GM19397 (cell line): ENCODE results near the gene RAD51B.
"Not testable (repeated sequence)": the region's sequence is repeated elsewhere in the genome, so short reads cannot be mapped to it uniquely, and the experiment has no call there.

Source experiments
- ATAC-seq: cut with Tn5 transposase; IDR thresholded peaks from one replicate; pipeline ENCODE4 v1.9.1; 2021; ENCODE audit warnings: mild to moderate bottlenecking, moderate library complexity; ENCODE audit not compliant: unreplicated experiment

Gene RAD51B

DNA sequence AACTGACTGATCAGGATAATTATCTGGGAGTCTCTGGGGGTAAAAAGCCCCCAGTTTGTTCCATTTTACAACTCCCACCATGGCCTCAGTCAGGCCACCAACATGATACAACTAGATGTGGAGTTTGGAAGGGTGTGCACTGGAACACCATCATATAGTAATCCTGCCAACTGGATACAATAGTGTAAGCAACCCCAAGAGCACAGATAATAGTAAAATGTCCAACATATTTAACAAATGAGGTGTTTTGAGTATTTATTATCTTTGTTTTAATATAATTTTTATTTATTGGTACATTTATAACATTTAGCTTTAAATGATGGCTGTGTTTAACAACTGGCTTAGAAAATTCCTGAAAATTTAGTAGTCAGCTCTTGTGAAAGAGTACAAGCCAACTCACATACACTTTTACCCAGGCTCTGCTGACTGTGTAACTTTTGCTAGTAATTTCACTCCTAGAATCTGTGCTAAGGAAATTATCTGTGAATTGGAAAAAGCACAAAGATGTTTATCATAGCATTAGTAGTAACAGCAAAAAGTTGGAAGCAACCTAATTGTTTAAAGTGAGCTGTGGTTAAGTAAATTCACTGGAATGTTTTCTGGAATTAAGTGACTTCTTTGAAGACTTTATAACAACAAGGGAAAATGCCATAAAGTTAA, 196.8 kb downstream of the RAD51B start:
- no peak for ATAC-seq

DNA sequence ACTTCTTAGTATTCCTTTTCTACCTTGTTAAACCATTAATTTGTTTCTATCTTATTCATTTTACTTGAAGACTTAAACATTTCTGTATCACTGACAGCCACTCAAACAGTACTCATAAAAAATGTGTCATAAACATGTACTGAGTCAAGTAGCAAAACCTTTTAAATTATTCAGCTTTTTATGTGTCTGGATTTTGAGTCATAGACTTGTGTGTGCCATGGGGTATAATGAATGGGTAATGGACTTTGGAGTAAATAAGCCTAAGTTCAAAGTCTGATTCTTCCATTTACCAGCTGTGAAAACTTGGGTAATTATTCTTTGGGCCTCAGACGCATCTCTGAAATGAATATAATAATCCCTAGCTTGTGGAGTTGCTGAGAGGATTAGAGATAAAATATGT, 199.0 kb downstream of the RAD51B start:
- ATAC-seq = no peak

DNA sequence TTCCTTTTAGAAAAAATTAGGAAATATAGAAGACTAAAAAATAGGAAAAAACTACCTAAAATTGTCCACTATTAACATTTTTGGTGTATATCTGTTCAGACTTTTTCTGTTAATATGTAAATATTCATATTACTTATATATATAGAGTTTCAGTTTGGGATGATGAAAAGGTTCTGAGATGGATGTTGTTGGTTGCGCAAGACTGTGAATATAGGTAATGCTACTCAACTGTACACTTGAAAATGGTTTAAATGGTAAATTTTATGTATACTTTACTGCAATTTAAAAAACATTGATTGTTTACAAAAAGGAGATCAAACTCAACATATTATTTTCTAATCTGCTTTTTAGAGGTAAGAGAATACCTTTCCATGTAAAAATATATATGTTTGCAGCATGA, 200.9 kb downstream of the RAD51B start:
- ATAC-seq = no peak

DNA sequence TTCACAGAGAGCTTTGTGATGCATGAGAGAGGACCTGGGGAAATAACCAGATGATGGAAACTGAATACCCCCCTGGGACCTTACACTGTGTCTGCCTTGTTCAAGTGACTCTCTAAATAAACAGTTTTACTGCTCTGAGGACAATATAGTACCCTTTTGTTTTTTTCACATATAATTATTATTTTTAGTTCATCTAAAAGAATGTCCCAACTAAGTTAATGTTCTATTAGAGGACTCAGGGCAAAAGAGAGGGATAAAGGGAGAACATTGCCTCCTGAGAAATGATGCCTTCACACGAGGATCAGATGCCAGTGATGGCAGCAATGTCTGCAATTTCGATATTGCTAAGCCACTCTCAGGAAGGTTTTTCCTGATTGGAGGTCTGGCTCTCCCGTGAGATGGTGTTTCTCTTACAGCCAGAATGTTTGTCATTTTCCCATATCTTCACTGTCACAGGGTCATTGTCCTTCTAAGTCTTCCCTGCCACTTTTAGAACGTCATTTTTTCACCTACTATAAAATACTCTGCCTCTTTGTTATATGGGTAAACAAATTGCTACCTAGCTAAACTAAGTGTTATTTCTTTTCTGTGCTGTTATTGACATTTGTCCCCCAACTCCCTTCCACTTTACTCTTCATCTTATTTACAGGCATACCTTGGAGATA, 201.6 kb downstream of the RAD51B start:
- ATAC-seq = no peak

DNA sequence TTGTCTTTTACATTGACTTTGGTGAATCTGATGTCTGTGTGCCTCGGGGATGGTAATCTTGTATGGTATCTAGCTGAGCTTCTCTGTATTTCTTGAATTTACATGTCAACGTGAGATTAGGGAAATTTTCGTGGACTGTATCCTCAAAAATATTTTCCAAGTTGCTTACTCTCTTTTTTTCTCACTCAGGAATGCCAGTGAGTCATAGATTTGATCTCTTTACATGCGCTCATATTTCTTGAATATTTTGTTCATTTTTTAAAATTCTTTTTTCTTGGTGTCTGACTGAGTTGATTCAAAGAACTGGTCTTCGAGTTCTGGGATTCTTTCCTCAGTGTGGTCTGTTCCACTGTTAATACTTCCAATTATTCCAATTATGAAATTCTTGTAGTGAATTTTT, 207.7 kb downstream of the RAD51B start:
- ATAC-seq = no peak

DNA sequence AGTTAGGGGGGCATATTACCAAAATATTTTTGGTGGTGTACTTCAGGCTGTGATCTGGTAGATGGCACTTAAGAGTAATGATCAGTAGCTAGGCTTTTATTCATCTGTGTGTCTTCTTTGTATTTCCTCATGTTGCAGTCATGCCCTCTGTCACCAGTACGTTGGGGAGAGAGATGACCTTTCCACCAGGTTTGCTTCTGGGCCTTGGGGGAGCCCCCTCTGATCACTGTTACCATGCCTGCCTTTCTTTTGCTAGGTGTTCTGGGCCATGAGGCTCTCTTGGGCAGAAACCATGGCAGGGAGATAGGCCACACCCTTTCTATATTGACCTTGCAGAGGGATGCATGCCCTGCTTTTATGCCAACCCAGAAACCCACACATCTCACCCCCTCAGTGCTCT, 208.5 kb downstream of the RAD51B start:
- no peak for ATAC-seq

DNA sequence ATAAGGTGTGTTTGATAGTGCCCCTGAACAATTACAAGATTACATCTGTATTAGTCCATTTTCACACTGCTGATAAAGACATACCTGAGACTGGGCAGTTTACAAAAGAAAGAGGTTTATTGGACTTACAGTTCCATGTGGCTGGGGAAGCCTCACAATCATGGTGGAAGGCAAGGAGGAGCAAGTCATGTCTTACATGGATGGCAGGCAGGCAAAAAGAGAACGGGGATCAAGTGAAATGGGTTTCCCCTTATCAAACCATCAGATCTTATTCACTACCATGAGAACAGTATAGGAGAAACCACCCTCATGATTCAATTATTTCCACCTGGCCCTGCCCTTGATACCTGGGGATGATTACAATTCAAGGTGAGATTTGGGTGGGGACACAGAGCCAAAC, 211.4 kb downstream of the RAD51B start:
- not testable (repeated sequence) for ATAC-seq

DNA sequence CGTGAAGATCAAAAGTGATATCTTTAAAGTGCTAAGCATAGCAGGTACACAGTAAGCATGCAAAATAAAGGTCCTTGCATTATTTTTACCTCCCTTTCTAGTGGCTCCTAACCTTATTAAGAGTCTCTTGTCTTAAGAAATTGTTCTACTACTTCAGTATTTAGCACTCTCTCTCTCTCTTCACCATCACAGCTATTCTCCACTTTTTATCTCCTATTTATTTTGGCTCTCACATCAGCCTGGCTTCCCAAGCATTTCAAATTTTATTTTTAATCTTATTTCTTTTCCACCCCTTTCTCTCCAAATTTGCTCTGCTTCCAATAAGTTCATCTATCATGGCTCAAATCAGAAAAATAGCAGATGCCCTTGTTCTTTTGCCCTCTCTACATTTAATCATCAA, 212.6 kb downstream of the RAD51B start:
- ATAC-seq = no peak

DNA sequence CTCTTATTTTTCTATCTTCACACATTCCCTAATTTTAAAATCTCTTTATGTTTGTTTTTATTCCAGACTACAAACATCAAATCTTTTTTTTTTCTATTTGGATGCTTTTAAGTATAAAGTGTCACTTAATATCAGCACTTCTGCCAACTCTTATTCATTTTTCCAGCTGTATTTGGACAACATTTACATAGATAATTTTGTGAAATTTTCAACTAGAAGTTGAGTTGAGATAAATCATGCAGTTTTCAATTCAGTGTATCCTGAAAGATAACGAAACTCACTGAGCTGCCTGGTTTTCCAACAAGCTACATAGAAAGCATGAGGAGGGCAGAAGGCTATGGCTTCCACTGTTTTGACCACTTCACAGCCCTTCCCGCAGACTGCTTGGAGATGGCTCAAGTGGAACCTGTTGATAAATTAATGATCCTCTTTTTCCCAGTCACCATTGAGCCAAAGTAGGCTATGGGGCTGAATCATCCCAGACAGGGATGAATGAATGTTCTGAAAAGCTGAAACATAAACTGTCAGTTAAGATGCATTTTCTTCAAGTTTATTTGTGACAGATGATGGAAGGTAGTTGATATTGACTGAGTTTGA, 213.9 kb downstream of the RAD51B start:
- no peak for ATAC-seq

DNA sequence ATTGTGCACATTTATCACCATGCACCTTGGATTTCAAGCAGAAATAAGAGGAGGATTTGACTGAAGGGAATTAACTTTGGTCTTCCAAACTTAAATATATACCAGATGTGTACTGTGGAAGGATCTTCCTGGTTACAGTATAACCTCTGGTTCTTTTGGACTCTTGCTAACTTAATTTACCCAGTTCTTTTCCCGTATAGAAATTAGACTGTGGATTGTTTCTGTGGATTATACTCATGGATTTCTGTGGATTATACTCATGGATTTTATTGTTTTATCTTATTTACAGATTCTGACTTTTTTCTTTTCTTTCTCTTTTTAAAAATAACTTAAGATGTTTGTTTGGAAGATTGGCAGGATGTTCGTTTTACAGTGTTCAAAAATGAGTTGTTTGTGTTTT, 215.3 kb downstream of the RAD51B start:
- no peak for ATAC-seq

DNA sequence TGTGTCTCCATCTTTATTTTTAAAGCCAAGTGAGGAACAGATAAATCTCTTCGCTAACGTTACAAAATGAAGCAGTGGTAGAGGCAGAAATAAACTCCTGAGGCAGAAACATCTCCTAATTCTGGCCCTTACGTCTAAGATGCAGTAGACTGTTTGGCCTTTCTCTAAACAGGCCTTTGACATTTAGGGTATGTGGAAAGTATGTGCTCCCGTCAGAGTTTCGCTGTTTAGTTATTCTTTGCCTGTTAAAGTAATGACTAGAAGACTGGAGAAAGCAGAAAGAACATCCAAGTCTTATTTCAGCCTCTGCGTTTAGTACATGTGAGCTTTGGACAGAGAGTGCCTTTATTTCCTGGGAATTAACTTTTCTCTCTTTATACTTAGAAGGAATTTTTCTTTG, 216.6 kb downstream of the RAD51B start:
- ATAC-seq = no peak

DNA sequence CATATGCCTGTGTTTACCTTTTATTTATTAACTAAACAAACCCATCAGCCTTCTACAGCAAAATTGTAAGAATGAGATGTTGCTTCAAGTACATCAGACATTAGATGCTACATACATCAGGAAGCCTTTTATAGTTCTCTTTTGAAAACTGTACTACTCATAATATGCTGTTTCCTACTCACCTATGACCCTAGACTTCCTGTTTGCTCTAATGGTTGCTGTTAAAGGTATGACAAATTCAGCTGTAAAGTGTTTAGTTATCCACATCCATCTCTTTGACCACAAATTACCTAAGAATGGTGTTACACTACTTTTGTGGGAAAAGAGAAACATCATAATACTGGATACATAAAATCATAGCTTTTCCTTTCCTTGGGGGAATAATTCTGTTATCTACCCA, 220.0 kb downstream of the RAD51B start:
- ATAC-seq = no peak

DNA sequence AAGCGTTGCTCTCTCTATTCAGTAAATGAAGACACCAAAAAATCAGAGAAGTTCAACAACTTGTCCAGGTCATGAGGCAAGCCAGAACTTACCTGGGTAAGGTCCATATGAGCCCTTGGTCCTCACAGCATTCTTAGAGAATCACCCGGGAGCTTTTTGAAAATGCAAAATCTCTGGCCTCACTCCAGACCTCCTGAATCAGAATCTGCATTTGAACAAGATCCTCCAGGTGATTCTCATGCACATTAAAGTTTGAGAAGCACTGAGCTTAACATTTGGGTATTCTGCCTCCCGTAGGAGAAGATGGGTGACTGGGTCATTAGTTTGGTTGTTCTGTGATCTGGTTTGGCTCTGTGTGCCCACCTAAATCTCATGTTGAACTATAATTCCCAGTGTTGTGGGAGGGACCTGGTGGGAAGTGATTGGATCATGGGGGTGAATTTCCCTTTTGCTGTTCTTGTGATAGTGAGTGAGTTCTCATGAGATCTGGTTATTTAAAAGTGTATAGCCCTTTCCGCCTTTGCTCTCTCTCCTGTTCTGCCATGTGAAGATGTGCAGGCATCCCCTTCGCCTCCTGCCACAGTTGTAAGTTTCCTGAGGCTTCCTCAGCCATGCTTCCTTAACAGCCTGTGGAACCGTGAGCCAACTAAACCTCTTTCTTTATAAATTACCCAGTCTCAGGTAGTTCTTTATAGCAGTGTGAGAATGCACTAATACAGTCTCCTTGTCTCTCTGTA, 221.2 kb downstream of the RAD51B start:
- ATAC-seq = no peak

DNA sequence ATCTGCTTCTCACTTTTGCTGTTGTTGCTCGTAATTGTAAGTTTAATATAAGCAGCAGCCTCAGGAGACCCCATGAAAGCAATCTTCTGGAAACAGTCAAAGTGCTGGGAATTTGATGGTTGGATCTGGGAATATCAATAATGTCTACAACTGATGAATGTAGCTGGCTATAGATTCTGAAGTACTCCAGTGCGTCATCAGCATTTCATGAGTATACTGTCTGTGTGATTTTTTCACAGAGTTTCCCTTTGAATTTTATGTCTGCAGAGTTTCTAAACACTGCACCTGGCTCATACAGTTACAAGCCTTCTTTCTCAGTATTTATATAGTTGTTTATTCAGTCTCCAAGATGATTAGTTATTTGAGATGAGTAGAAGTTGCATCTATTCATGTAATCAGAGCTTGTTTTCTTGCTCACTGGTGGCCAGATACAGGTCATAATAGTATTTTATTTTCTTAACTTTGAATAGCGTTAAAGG, 222.3 kb downstream of the RAD51B start:
- no peak for ATAC-seq

DNA sequence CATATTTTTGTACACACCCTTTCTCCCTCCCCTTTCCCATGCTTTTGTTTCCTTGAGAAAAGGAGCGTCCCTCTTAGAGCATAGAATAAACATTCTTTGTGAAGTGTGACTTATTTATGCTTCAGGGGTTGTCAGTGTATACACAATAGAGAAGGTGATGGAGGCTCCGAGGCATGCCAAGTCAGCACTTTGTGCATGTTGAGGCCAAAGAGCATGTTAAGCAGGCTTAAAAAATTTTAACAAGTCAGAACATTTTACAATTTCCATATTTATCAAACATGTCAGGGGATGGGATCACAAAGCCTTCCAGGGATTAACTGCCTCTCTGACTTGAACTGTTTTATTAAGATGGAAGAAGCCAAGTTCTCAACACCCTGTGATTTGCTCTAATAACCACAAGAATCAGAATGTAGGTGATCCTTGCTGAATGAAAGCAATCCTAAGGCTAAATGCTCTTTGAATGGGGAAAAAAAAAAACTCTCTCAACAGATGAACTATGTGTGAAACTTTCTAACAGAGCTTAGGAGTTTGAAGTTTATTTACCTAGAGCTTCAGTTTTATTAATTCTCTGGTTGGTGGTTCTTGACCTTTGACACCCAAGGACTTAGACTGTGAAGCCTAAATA, 223.1 kb downstream of the RAD51B start:
- ATAC-seq = no peak

DNA sequence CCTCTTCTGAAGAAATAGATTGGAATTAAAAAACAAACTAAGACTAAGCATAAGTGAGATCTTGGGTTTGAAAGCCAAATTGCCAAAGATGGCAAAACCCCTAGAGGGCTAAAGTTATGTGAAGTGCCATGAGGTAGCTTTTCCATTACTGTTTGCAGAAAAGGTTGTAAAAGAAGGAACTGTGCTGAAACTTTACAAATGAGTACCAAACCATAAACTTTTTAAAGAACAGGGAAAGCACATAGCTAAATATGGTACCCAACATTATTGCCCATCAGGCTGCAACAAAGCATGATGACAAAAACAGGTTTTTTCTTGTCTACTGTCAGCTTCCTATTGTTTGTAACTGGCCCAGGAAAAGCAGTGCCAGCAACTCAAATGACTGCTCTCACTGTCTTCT, 224.2 kb downstream of the RAD51B start:
- ATAC-seq = no peak

DNA sequence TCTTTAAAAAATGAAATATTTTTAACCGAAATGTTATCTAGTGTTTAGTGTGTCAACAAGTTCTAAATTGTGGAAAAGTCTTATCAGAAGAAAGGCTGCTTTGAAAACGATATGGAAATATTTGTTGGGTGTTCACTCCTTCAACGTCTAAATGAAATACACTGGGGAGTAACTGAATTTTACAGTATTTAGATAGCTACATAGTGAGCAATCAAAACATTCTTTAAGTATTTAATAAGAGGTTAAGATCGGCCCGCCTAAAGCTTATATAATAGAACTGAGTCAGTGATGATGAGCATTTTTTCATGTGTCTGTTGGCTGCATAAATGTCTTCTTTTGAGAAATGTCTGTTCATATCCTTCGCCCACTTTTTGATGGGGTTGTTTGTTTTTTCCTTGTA, 228.3 kb downstream of the RAD51B start:
- ATAC-seq = no peak

DNA sequence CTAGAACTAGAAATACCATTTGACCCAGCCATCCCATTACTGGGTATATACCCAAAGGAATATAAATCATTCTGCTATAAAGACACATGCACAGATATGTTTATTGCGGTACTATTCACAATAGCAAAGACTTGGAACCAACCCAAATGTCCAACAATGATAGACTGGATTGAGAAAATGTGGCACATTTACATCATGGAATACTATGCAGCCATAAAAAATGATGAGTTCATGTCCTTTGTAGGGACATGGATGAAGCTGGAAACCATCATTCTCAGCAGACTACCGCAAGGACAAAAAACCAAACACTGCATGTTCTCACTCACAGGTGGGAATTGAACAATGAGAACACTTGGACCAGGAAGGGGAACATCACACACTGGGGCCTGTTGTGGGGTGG, 229.2 kb downstream of the RAD51B start:
- ATAC-seq = not testable (repeated sequence)

DNA sequence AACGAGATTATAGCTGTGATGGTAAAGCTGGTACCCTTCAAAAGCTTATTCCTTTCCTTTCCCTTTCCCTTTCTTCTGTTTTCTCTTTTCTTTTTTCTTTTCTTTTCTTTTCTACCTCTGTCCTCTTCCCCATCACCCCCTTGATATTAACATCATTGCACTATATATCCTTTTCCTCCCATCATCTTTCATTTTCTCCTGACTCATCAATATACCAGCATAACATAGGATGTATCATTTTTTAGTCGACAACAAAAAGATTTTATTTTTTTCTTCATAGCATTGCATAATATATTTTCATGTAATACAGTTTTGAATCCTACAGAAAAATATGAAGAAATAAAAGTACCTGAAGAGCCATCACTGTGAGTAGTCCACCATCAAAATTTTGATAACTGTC, 230.6 kb downstream of the RAD51B start:
- ATAC-seq = no peak

DNA sequence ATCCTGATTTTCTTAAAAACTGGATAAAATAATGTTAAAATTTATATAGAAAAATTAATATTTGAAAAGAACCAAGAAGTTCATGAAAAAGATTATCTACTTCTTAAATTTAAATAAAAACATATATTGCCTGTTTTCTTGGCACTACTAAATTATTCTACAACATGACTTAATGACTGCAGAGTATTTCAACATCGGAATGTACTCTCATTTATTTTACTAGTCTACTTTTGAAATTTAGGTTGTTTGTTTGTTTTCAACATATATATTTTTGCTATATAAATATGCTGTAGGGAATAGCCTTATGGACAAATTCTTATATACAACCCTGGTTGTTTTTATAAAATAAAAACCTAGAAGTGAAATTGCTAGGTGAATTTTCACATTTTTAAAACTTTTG, 231.6 kb downstream of the RAD51B start:
- no peak for ATAC-seq

DNA sequence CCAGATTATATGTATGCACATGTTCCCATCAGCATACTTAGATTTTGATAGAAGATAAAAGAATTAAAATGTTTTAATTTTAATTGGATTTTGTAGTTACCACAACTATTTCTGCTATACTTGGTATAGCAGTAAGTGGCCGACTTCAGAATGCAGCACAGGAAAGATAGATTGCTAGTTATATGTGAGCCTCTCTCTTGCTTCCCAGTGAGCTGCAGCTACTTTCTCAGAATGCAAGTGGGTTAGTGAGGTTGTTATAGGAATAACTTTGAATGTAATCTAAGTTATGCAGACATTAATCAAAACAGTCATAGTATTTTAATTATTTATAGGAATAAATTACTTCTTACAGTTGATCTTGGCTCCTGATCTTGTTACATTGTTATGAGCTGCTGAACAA, 240.6 kb downstream of the RAD51B start:
- ATAC-seq = no peak
